ENCODE measurements around the gene RUNX1. TPM values are rescaled to one million over a fixed set of nuclear protein-coding genes. Genes with fewer than 3 reads are reported as not detected.

Gene RUNX1
- total and polyA plus RNA-seq, 10 of the 15 experiments (the other 5 are each of a cell fraction or from before 2014, with no cell fraction given), result 0.90 to 15.2 (median 4.1) TPM

GRCh38 chr21:35035116-35035515, 14.0 kb downstream of the RUNX1 start (continued):
- TF ChIP-seq ASH2L (IDR thresholded peaks at IDR 0.05; ENCODE audit: borderline replicate concordance, low read depth), result no peak
- TF ChIP-seq POU2F2 (IDR thresholded peaks at IDR 0.05; ENCODE audit: borderline replicate concordance, low read depth, low read length), result no peak
- TF ChIP-seq, protein P1, sequence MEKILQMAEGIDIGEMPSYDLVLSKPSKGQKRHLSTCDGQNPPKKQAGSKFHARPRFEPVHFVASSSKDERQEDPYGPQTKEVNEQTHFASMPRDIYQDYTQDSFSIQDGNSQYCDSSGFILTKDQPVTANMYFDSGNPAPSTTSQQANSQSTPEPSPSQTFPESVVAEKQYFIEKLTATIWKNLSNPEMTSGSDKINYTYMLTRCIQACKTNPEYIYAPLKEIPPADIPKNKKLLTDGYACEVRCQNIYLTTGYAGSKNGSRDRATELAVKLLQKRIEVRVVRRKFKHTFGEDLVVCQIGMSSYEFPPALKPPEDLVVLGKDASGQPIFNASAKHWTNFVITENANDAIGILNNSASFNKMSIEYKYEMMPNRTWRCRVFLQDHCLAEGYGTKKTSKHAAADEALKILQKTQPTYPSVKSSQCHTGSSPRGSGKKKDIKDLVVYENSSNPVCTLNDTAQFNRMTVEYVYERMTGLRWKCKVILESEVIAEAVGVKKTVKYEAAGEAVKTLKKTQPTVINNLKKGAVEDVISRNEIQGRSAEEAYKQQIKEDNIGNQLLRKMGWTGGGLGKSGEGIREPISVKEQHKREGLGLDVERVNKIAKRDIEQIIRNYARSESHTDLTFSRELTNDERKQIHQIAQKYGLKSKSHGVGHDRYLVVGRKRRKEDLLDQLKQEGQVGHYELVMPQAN (conservative IDR thresholded peaks at IDR 0.05), result no peak
- no peak for TF ChIP-seq SIN3A (IDR thresholded peaks at IDR 0.05; ENCODE audit: low read depth, low read length)
- no peak for TF ChIP-seq JUNB (IDR thresholded peaks at IDR 0.05)
- TF ChIP-seq ZBTB4 (CRISPR knock-in tag; IDR thresholded peaks at IDR 0.05), result no peak
- no peak for TF ChIP-seq EED (IDR thresholded peaks at IDR 0.05; ENCODE audit: low read depth)
- TF ChIP-seq, protein P2, sequence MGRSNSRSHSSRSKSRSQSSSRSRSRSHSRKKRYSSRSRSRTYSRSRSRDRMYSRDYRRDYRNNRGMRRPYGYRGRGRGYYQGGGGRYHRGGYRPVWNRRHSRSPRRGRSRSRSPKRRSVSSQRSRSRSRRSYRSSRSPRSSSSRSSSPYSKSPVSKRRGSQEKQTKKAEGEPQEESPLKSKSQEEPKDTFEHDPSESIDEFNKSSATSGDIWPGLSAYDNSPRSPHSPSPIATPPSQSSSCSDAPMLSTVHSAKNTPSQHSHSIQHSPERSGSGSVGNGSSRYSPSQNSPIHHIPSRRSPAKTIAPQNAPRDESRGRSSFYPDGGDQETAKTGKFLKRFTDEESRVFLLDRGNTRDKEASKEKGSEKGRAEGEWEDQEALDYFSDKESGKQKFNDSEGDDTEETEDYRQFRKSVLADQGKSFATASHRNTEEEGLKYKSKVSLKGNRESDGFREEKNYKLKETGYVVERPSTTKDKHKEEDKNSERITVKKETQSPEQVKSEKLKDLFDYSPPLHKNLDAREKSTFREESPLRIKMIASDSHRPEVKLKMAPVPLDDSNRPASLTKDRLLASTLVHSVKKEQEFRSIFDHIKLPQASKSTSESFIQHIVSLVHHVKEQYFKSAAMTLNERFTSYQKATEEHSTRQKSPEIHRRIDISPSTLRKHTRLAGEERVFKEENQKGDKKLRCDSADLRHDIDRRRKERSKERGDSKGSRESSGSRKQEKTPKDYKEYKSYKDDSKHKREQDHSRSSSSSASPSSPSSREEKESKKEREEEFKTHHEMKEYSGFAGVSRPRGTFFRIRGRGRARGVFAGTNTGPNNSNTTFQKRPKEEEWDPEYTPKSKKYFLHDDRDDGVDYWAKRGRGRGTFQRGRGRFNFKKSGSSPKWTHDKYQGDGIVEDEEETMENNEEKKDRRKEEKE (IDR thresholded peaks at IDR 0.05), result no peak

Measured in GM12878 (cell line).